GM12875 (cell line): ENCODE measurements around the gene SLC9A8.

Source experiments
- H3K4me3 ChIP-seq: one replicate; pipeline ENCODE4 v1.5.1; 2011; ENCODE audit warnings: low read depth, low read length, control low read depth
- CTCF ChIP-seq: IDR thresholded peaks from 2 replicates; pipeline ENCODE4 v1.5.1; 2011; ENCODE audit warnings: low read depth, mild to moderate bottlenecking, control low read depth, inconsistent platforms, low read length, moderate library complexity, borderline replicate concordance; ENCODE audit not compliant: insufficient read depth

SLC9A8 gene

GRCh38 chr20:49790077-49790798, 22.4 kb upstream of the SLC9A8 start:
- TF ChIP-seq CTCF, result no peak
- H3K4me3 ChIP-seq, result no peak overlapping the region

- H3K4me3 ChIP-seq, result no peak overlapping the region
- TF ChIP-seq CTCF, result no peak
Measured at GRCh38 chr20:49791165-49791564, 21.5 kb upstream of the SLC9A8 start.

GRCh38 chr20:49792006-49792405, 20.6 kb upstream of the SLC9A8 start:
- no peak for TF ChIP-seq CTCF
- H3K4me3 ChIP-seq, result no peak overlapping the region

- H3K4me3 ChIP-seq, result no peak overlapping the region
- TF ChIP-seq CTCF, result no peak
Measured at GRCh38 chr20:49792611-49793010, 20.0 kb upstream of the SLC9A8 start.

- no peak for TF ChIP-seq CTCF
- no peak overlapping the region for H3K4me3 ChIP-seq
Measured at GRCh38 chr20:49794336-49795134, 18.1 kb upstream of the SLC9A8 start.

- no peak for TF ChIP-seq CTCF
- no peak overlapping the region for H3K4me3 ChIP-seq
Measured at GRCh38 chr20:49795135-49795424, 17.5 kb upstream of the SLC9A8 start.

- no peak for TF ChIP-seq CTCF
Measured at GRCh38 chr20:49796600-49797343, 15.9 kb upstream of the SLC9A8 start.

More at GRCh38 chr20:49796600-49797343, 15.9 kb upstream of the SLC9A8 start:
- no peak overlapping the region for H3K4me3 ChIP-seq
